ENCODE measurements around the gene CENPT. TPM values are rescaled to one million over a fixed set of nuclear protein-coding genes. Genes with fewer than 3 reads are reported as not detected.

Gene CENPT
- total and polyA plus RNA-seq, 2 experiments from 2014 or later = 61.8 to 65.2 TPM

DNA sequence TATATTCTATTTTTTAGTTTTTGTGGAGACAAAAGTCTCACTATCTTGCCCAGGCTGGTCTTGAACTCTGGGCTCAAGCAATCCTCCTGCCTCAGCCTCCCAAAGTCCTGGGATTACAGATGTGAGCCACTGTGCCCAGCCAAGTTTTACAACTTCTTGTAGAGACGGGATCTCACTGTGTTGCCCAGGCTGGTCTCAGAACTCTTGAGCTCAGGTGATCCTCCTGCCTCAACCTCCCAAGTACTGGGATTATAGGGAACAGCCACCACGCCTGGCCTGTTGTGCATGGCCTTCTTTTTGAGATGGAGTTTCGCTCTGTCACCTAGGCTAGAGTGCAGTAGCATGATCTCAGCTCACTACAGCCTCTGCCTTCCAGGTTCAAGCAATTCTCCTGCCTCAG is 6.2 kb upstream of the CENPT start:
- peaks cover 5% of the 10 kb centered on the region for H3K4me1 ChIP-seq (ENCODE audit: low read depth)
- H3K4me3 ChIP-seq = no peak overlapping the region
- H3K27ac ChIP-seq = no peak overlapping the region
- no peak for TF ChIP-seq CTCF (IDR thresholded peaks at IDR 0.05; ENCODE audit: low read depth, low read length)
- DNase-seq (ENCODE audit: low read depth in 1 of 2, low spot score in 1 of 2) = no peak
- H3K27me3 ChIP-seq = no peaks in the 10 kb centered on the region
- no peaks in the 10 kb centered on the region for H3K9me3 ChIP-seq (ENCODE audit: low read depth)
- no peaks in the 10 kb centered on the region for H3K36me3 ChIP-seq

GRCh38 chr16:67848118-67848517 is 625 bp upstream of the CENPT start:
- Histone ChIP-seq H3K4me1 (ENCODE audit: low read depth) (peaks cover 33% of the 10 kb centered on the region), H3K9me3 (ENCODE audit: low read depth) (no peaks in the 10 kb centered on the region), H3K36me3 (no peaks in the 10 kb centered on the region), H3K27ac (peak overlapping the region; percentile 96), H3K27me3 (no peaks in the 10 kb centered on the region), H3K4me3 (peak overlapping the region; percentile 72)
- TF ChIP-seq CTCF (IDR thresholded peaks at IDR 0.05; ENCODE audit: low read depth, low read length) = no peak
- no peak for DNase-seq (ENCODE audit: low read depth in 1 of 2, low spot score in 1 of 2)

GRCh38 chr16:67846320-67847063 is 1.0 kb downstream of the CENPT start, which contains the start of gene NUTF2:
Gene NUTF2 (plus strand): TSS chr16:67846933. CDS start chr16:67865131, 18,198 bp downstream.
- DNase-seq (ENCODE audit: low read depth in 1 of 2, low spot score in 1 of 2) = peak; percentile 97 to 98
- Histone ChIP-seq H3K27me3 (no peaks in the 10 kb centered on the region), H3K4me3 (peak within 1 kb of the TSS; percentile 72), H3K36me3 (no peaks in the 10 kb centered on the region), H3K27ac (peak within 1 kb of the TSS; percentile 96), H3K9me3 (ENCODE audit: low read depth) (no peaks in the 10 kb centered on the region), H3K4me1 (ENCODE audit: low read depth) (peaks cover 33% of the 10 kb centered on the region)
- no peak for TF ChIP-seq CTCF (IDR thresholded peaks at IDR 0.05; ENCODE audit: low read depth, low read length)

DNA sequence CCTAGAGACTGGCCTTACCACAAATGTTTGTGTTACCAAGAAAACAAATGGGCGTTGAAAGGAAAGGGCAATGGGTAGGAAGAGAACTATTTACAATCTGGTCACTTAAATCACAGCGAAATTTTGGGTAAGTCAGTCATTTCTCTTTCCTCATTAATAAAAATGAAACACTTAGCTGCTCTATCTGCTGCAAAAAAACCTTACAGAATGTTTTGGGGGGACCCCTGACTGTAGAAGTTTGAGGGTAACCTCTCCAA is 1.5 kb downstream of the CENPT start:
- Histone ChIP-seq H3K27ac (peak overlapping the region; percentile 96), H3K9me3 (ENCODE audit: low read depth) (no peaks in the 10 kb centered on the region), H3K36me3 (no peaks in the 10 kb centered on the region), H3K4me3 (peak overlapping the region; percentile 72), H3K4me1 (ENCODE audit: low read depth) (peaks cover 33% of the 10 kb centered on the region), H3K27me3 (no peaks in the 10 kb centered on the region)
- no peak for DNase-seq (ENCODE audit: low read depth in 1 of 2, low spot score in 1 of 2)
- TF ChIP-seq CTCF (IDR thresholded peaks at IDR 0.05; ENCODE audit: low read depth, low read length) = no peak

DNA sequence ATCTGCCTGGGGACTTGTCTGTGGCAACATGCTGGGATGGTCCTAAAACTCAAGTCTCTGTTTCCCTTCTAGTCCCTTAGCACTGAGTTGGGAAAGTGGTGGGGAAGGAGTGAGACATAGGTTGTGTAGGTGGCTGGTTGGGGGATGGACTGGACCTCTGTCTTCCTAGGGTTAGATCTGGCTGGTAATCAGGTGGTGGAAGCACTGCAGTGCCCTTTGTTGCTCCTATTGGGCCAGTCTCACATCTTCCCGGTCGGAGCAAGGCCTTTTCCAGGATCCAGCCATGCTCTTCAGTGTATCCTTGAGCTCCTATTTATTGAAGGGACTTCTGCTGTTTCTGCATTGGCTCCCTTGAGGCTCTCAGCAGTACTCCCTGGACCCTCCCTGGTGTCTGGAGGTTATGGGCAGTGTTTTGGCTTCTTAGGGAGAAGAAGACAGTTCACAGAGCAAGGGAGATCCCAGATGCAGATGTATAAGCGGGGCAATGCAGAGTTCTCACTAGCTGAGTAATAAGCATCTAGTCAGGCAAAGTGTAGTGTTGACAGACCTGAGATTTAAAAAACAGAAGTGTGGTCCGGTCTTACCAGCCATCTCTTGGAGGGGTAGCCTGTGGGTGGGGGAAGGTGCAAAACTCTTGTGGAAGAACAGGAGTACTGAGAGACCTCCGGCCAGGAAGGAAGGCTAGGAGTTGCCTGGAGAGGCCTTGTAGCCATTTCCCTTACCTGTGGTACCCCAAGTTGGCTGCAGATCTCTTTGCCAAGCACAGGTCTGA is 2.0 kb downstream of the CENPT start:
- H3K9me3 ChIP-seq (ENCODE audit: low read depth) = no peaks in the 10 kb centered on the region
- H3K27me3 ChIP-seq = no peaks in the 10 kb centered on the region
- H3K4me3 ChIP-seq = peak overlapping the region; percentile 72
- DNase-seq (ENCODE audit: low read depth in 1 of 2, low spot score in 1 of 2) = no peak
- H3K36me3 ChIP-seq = no peaks in the 10 kb centered on the region
- peak overlapping the region; percentile 96 for H3K27ac ChIP-seq
- TF ChIP-seq CTCF (IDR thresholded peaks at IDR 0.05; ENCODE audit: low read depth, low read length) = no peak
- peaks cover 33% of the 10 kb centered on the region for H3K4me1 ChIP-seq (ENCODE audit: low read depth)

Data from cardiac muscle cell (in vitro differentiated cells and primary cell).